Measurements from ENCODE around the gene RPS3A. TPM values are rescaled to one million over a fixed set of nuclear protein-coding genes. Genes with fewer than 3 reads are reported as not detected.

The RPS3A gene
- total and polyA plus RNA-seq, 9 of the 15 experiments (the other 6 are each of a cell fraction or from before 2014, with no cell fraction given): 2,102 to 5,488 (median 3,554) TPM

DNA sequence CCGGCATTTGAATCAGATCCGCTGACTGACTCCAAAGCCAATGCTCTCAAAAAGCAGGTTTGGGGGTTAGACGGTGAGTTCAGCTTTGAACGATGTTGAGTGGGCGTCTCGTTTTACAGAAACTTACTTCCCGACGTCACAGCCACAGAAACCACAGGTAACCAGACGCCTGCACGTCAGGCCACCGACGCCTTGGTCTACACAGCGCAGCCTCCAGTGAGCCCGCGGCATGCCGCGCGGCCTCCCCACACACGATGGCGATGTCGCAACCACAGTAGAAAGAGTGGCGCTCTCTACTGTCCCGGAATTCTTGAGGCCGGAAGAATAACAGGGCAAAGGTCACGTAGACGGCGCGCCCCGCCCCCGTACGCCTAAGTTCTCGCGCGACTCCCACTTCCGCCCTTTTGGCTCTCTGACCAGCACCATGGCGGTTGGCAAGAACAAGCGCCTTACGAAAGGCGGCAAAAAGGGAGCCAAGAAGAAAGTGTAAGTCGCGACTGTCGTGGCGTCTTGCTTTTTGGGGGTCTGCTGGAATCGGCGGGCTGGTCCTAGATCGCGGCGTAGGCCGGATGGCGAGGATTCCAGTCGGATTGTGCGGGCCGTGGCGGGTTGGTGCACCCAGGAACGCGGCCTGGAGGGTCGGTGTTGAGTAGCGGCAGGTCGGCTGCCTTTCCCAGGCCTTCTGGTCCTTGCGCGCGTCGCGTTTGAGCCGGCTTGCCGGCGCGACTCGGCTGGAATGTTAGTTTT lies at the start of gene RPS3A (continued):
- TF ChIP-seq XRCC5 (IDR thresholded peaks at IDR 0.05; ENCODE audit: low read depth, low read length): peak; percentile 96
- peak; percentile 18 for TF ChIP-seq RBM25 (IDR thresholded peaks at IDR 0.05; ENCODE audit: low read depth, low read length, severe bottlenecking)
- TF ChIP-seq NCOA6 (IDR thresholded peaks at IDR 0.05): peak; percentile 76
- TF ChIP-seq, protein P1, sequence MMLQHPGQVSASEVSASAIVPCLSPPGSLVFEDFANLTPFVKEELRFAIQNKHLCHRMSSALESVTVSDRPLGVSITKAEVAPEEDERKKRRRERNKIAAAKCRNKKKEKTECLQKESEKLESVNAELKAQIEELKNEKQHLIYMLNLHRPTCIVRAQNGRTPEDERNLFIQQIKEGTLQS (IDR thresholded peaks at IDR 0.05): no peak
- TF ChIP-seq, protein P1 (CRISPR knock-in tag; conservative IDR thresholded peaks at IDR 0.05): peak; percentile 91
- TF ChIP-seq, protein P2, sequence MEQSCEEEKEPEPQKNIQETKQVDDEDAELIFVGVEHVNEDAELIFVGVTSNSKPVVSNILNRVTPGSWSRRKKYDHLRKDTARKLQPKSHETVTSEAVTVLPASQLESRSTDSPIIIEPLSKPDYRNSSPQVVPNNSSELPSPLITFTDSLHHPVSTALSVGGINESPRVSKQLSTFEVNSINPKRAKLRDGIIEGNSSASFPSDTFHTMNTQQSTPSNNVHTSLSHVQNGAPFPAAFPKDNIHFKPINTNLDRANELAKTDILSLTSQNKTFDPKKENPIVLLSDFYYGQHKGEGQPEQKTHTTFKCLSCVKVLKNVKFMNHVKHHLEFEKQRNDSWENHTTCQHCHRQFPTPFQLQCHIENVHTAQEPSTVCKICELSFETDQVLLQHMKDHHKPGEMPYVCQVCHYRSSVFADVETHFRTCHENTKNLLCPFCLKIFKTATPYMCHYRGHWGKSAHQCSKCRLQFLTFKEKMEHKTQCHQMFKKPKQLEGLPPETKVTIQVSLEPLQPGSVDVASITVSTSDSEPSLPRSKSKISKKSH (CRISPR knock-in tag; IDR thresholded peaks at IDR 0.05): no peak
- 0 out of 2 replicates have a peak, but pooled peaks have one; percentile 58 for TF ChIP-seq HNRNPL (IDR thresholded peaks at IDR 0.05; ENCODE audit: low read depth, low read length)
- peak; percentile 77 for TF ChIP-seq PCBP1 (IDR thresholded peaks at IDR 0.05; ENCODE audit: low read depth, low read length, poor library complexity, severe bottlenecking)
- no peak for TF ChIP-seq LEF1 (IDR thresholded peaks at IDR 0.05)
- TF ChIP-seq MCM3 (IDR thresholded peaks at IDR 0.05): no peak
- peak; percentile 96 for TF ChIP-seq SNIP1 (IDR thresholded peaks at IDR 0.05; ENCODE audit: low read depth)
- peak; percentile 53 for TF ChIP-seq KLF16 (IDR thresholded peaks at IDR 0.05)
- TF ChIP-seq, protein P3, sequence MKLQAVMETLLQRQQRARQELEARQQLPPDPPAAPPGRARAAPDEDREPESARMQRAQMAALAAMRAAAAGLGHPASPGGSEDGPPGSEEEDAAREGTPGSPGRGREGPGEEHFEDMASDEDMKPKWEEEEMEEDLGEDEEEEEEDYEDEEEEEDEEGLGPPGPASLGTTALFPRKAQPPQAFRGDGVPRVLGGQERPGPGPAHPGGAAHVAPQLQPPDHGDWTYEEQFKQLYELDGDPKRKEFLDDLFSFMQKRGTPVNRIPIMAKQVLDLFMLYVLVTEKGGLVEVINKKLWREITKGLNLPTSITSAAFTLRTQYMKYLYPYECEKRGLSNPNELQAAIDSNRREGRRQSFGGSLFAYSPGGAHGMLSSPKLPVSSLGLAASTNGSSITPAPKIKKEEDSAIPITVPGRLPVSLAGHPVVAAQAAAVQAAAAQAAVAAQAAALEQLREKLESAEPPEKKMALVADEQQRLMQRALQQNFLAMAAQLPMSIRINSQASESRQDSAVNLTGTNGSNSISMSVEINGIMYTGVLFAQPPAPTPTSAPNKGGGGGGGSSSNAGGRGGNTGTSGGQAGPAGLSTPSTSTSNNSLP (IDR thresholded peaks at IDR 0.05; ENCODE audit: borderline replicate concordance, low read depth, low read length): peak; percentile 53; the same call in 1 of the 2 replicates
- TF ChIP-seq, protein P4, sequence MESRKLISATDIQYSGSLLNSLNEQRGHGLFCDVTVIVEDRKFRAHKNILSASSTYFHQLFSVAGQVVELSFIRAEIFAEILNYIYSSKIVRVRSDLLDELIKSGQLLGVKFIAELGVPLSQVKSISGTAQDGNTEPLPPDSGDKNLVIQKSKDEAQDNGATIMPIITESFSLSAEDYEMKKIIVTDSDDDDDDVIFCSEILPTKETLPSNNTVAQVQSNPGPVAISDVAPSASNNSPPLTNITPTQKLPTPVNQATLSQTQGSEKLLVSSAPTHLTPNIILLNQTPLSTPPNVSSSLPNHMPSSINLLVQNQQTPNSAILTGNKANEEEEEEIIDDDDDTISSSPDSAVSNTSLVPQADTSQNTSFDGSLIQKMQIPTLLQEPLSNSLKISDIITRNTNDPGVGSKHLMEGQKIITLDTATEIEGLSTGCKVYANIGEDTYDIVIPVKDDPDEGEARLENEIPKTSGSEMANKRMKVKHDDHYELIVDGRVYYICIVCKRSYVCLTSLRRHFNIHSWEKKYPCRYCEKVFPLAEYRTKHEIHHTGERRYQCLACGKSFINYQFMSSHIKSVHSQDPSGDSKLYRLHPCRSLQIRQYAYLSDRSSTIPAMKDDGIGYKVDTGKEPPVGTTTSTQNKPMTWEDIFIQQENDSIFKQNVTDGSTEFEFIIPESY (CRISPR knock-in tag; IDR thresholded peaks at IDR 0.05): peak; percentile 91
- TF ChIP-seq POLR2B (IDR thresholded peaks at IDR 0.05; ENCODE audit: low read depth, partially characterized antibody): peak; percentile 99
- TF ChIP-seq GABPB2 (CRISPR knock-in tag; conservative IDR thresholded peaks at IDR 0.05): no peak
- TF ChIP-seq MAFK (IDR thresholded peaks at IDR 0.05; ENCODE audit: low read length): no peak
- TF ChIP-seq, protein P5, sequence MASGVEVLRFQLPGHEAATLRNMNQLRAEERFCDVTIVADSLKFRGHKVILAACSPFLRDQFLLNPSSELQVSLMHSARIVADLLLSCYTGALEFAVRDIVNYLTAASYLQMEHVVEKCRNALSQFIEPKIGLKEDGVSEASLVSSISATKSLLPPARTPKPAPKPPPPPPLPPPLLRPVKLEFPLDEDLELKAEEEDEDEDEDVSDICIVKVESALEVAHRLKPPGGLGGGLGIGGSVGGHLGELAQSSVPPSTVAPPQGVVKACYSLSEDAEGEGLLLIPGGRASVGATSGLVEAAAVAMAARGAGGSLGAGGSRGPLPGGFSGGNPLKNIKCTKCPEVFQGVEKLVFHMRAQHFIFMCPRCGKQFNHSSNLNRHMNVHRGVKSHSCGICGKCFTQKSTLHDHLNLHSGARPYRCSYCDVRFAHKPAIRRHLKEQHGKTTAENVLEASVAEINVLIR (CRISPR knock-in tag; IDR thresholded peaks at IDR 0.05): peak; percentile 43; the same call in 1 of the 2 replicates
- no peak for TF ChIP-seq ZC3H11A (IDR thresholded peaks at IDR 0.05; ENCODE audit: low read depth, low read length)
- TF ChIP-seq SP1 (CRISPR knock-in tag; IDR thresholded peaks at IDR 0.05): peak; percentile 99
- TF ChIP-seq ZNF384 (IDR thresholded peaks at IDR 0.05; ENCODE audit: low read depth, low read length): no peak
- peak; percentile 13; the same call in 1 of the 2 replicates for TF ChIP-seq PHB2 (IDR thresholded peaks at IDR 0.05; ENCODE audit: low read depth)
- TF ChIP-seq RFX1 (IDR thresholded peaks at IDR 0.05): peak; percentile 46; the same call in 1 of the 2 replicates
